Activated gamma-delta T cell treated with anti-CD3 and anti-CD28 coated beads, Interleukin-2, amount 50 U/mL, for 16 hours (primary cell): ENCODE data around the gene NECTIN4.

Experiments used
- DNase-seq: peaks from one replicate; pipeline ENCODE4 v3.0.0-alpha.2; 2020; ENCODE audit warnings: low read depth

The NECTIN4 gene

GRCh38 chr1:161111527-161111926 lies 22.2 kb upstream of the NECTIN4 start:
- DNase-seq, result no peak

DNA sequence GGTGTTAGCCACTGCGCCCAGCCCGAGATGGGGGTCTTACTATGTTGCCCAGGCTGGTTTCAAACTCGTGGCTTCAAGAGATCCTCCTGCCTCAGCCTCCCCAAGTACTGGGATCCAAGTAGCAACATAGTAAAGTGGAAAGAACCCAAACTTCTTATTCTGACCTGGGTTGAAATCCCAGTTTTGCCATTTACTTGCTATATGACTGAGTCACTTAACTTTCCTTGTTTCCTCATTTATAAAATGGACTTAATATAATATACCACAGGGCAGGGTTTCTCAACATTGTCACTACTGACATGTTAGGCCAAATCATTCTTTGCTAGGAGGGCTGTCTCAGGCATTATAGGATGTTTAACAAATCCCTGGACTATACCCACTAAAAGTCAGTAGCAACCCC lies 21.8 kb upstream of the NECTIN4 start:
- no peak for DNase-seq

- DNase-seq, result no peak
Measured at GRCh38 chr1:161106431-161106830, 17.1 kb upstream of the NECTIN4 start.

GRCh38 chr1:161100556-161100955 lies 11.2 kb upstream of the NECTIN4 start:
- DNase-seq, result no peak

DNA sequence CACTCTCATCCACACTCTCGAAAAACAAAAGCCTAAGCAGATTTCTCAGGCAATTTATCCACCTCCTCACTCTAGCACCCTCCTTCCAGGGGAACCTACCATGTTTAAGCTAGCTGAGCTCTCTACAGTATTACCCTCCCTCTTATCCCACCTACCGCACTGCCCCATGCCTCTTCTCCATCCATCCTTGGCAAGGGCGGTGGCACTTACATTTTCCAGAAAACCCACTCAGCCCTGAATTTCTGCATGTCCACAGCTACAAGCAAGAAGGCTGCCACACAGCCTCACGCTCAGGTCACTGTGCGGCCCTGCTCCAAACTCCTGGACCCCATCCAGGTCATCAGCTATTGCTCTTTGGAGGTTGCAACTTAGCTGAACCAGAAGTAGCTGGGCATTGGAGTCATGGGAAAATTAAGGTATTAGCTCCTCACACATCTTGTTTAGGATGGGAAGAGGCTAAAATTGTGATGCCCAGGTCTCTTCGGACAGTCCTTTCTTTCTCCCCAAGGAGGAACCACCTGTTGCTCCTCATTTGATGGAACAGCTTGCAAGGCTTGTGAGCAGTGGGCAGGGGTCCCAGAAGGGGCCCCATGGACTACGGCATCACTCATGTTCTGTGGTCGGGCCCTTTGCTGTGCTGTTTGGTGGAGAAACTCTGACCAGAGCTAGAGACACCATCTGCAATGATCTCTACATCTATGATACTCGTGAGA lies 9.9 kb upstream of the NECTIN4 start:
- no peak for DNase-seq

GRCh38 chr1:161098210-161099068 lies 9.1 kb upstream of the NECTIN4 start, which contains the start of gene KLHDC9:
KLHDC9 (plus strand) TSS chr1:161098361; CDS start chr1:161098536, 175 bp downstream.
- DNase-seq, result peak; percentile 56

GRCh38 chr1:161096530-161096929 lies 7.2 kb upstream of the NECTIN4 start:
- DNase-seq, result no peak

DNA sequence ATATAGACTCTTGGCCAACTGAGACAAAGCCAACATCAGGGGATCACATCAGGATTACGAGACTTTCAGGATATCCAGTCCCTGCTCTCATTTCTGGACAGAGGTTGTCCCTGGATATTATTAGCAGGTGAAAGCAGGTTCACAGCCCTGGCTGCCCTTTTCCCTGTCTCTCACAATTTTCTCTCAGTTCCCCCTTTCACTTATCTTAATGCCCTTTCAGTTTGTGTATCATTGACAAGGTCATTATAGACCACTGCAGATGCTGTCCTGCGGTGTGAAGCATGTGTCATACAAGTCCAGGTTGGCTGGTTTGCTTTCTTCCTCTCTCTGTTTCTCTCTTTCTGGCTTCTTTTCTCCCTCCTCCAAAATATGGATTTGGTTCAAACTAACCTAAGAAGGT lies 6.7 kb upstream of the NECTIN4 start:
- no peak for DNase-seq

GRCh38 chr1:161095230-161095629 lies 5.9 kb upstream of the NECTIN4 start:
- DNase-seq, result no peak

DNA sequence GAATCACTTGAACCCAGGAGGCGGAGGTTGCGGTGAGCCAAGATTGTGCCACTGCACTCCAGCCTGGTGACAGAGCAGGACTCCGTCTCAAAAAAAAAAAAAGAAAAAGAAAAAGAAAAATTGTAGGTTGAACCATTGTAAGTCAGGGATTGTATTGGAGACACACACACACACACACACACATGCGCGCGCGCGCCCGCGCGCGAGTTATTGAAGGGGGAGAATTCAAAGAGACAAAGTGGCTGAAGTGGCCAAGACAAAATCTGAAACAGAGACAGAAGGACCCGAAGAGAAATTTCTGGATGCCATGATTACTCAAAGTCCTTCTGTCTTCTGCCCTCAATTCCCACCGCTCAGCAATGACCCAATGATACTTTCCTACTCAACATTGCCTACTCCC lies 5.1 kb upstream of the NECTIN4 start:
- no peak for DNase-seq

DNA sequence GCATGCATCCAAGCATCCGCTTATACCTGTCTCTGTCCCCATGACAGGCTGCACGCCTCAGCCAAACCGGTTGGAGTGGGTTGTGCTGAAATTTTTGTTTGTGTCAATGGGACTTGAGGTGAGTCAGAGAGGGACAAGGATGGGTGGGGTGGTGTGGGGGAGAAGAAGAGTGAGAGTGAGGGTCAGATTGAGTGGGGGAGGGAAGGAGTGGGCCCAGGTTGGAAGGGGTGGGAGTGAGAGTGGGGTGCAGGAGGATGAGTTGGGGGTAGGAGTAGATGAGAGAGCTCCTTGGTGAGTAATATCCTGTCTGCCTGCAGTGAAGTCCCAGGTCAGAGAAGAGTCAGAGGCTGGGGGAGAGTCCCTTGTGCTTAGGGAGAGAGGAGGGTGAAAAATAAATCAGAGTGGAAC lies 3.3 kb upstream of the NECTIN4 start:
- DNase-seq, result peak; percentile 20

- no peak for DNase-seq
Measured at GRCh38 chr1:161091796-161092507, 2.6 kb upstream of the NECTIN4 start.

GRCh38 chr1:161091093-161091492 lies 1.7 kb upstream of the NECTIN4 start:
- no peak for DNase-seq

DNA sequence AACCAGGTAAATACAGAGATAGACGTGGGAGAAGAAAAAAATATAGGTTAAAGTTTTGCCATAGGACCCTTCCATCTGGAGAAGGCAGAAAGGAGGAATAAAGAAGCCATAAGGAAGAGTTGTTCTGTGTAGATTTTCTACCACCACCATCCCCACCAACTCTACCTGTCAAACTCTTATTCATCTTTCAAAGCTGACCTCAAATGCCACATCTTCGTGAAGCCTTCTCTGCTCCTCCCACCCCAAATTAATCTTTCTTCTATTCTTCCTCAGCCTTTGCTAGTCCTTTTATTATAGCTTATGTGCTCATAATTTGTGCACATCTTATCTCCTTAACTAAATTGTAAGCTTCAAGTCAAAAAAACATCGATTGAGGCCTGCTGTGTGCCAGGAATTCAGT lies 1.3 kb upstream of the NECTIN4 start:
- no peak for DNase-seq

DNA sequence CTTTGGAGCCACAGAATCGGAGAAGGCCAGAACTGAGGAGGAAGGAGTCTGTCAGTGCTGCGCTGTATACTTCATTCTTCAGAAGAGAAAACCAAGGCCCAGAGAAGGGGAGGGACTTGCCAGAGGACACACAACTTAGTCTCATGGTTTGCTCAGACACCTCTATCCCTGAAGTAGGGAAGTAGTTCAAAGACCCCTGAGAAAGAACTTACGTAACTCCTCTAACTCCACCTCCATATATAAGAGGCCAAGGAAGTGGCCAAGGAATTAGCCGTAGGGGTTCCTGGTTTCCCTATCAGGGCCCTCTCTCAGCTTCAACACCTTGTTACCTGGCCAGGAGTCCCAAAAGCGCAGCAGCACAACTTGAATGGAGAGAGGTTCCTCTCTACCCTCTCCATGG lies 580 bp upstream of the NECTIN4 start:
- no peak for DNase-seq

- no peak for DNase-seq
Measured at GRCh38 chr1:161088587-161089110, 709 bp downstream of the NECTIN4 start.

- no peak for DNase-seq
Measured at GRCh38 chr1:161086457-161086856, 2.9 kb downstream of the NECTIN4 start.

DNA sequence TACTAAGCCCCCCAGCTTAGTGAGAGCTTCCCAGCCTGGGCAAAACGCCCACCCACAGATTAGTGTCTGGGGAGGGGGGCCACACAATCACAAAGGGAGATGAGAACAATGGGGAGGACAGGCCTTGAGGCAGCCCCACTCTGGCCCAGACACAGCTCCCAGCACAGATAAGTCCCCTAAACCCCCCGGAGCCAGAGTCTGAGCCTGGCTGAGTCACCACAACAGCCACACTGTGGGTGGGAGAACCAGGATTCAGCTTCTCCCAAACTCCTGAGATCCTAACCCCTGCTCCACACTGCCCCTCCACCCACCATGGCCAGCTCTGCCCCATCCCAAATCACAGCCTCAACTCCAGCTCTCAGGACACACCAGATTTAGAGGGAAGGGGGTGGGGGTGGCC lies 4.2 kb downstream of the NECTIN4 start:
- no peak for DNase-seq

DNA sequence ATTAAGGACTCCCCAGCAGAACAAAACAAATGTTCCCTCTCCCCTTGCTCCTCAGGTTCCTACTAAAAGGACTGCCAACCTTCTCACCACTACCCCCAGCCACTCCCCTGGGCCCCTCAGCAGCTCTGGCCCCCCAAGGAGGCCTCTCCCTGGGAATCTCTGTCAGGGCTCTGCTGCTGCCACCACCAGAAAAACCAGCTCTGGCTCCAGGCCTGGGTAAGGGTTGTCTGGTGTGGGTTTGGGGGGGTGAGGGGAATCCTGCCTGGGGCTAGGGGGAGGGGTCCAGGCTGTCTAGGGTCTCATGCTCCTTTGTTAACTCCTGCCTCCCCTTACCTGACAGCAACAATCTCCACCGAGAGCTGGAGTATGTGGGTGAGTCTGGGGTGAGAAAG lies 4.8 kb downstream of the NECTIN4 start:
- no peak for DNase-seq

DNA sequence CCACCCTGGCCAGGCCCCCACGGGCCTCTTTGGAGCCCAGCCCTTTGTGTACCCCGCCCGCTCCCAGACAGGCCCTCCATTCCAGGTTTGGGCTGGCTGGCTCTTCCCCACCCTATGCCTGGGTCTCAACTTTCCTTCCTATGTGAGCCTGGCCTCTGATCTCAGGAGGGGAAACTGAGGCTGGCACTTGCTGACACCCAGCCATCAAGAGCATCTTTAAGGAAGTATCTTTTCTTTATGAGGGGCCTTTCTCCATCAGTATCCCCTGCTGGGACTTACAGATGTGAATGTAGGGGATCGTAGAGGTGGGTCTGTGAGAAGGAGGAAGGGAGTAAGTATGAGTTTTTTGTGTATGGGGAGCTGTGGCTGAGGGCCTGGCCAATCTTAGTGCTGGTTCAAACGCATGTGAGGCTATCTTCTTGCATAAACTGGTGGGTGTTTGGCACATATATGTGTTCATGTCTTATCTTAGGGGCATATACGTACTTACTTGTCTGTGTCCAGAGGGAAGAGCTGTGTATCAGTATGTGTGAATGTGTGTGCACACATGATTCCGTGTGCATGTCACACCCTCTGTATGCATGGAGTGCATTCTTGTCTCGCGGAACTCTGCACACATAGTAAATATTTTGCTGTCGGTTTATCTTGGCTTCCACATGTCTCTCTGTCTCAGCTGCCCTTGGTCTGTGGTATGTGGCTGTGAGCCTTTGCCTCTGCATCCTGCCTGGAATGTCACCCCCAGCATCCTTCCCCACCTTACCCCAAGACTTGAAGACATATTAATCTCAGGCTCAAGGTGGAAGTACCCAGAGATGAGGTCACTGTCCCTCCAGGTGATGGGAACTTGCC lies 5.4 kb downstream of the NECTIN4 start:
- DNase-seq, result no peak

- DNase-seq, result no peak
Measured at GRCh38 chr1:161082996-161083747, 6.2 kb downstream of the NECTIN4 start.
